HEK293 (cell line): Measurements from ENCODE around the gene YIPF2.

ENCODE experiments used
- CTCF ChIA-PET: fragments of 350-600 bp; formaldehyde crosslinking; extraction: SDS; loops from one replicate; lab custom pipeline; 2021; ENCODE audit warnings: antibody characterized with exemption; lab: Yijun Ruan, JAX
- POLR2A ChIA-PET: fragments of 300-600 bp; formaldehyde crosslinking; extraction: SDS; loops from one replicate; lab custom pipeline; 2020; ENCODE audit warnings: antibody characterized with exemption, inconsistent platforms; lab: Yijun Ruan, JAX
- H3K27ac ChIP-seq: fragments of 200-500 bp; sonication (Bioruptor generic); 2 replicates; pipeline ENCODE4 v1.5.1; 2014; ENCODE audit warnings: low read depth, low read length, control low read depth, inconsistent platforms; ENCODE audit errors: extremely low read depth
- H3K36me3 ChIP-seq, 2 experiments: fragments of 200-500 bp in 1 of 2; sonication (Bioruptor generic) in 1 of 2; 1 replicate in 1 of 2; 2 replicates in 1 of 2; pipeline ENCODE4 v1.5.1; 2014 to 2017; ENCODE audit warnings: inconsistent platforms in 2 of 2, low read length in 2 of 2; ENCODE audit not compliant: control insufficient read depth in 2 of 2, insufficient read depth in 1 of 2
- H3K4me1 ChIP-seq: fragments of 200-500 bp; sonication (Bioruptor generic); 2 replicates; pipeline ENCODE4 v1.5.1; 2014; ENCODE audit warnings: mild to moderate bottlenecking, low read length, inconsistent platforms; ENCODE audit not compliant: control insufficient read depth, insufficient read depth
- H3K4me3 ChIP-seq: 2 replicates; pipeline ENCODE4 v1.5.1; 2011; ENCODE audit warnings: low read depth, mild to moderate bottlenecking, control low read depth, low read length, moderate library complexity
- H3K9me3 ChIP-seq: fragments of 200-500 bp; sonication (Bioruptor generic); 2 replicates; pipeline ENCODE4 v1.5.1; 2014; ENCODE audit warnings: low read depth, low read length, inconsistent platforms; ENCODE audit not compliant: control insufficient read depth, insufficient read depth
- BCL11B ChIP-seq: fragments of 450-650 bp; formaldehyde crosslinking; IDR thresholded peaks from 2 replicates; pipeline ENCODE4 v1.5.1; 2016; ENCODE audit warnings: low read depth, missing biosample characterization, missing genetic modification characterization
- GLI2 ChIP-seq: fragments of 450-650 bp; formaldehyde crosslinking; IDR thresholded peaks from 2 replicates; pipeline ENCODE4; 2017; ENCODE audit warnings: missing biosample characterization, missing genetic modification characterization, low read depth, borderline replicate concordance
- HIC1 ChIP-seq: fragments of 450-650 bp; formaldehyde crosslinking; IDR thresholded peaks from 2 replicates; pipeline ENCODE4 v1.5.1; 2016; ENCODE audit warnings: missing biosample characterization, missing genetic modification characterization
- KLF9 ChIP-seq: fragments of 450-650 bp; formaldehyde crosslinking; IDR thresholded peaks from 2 replicates; pipeline ENCODE4 v1.5.1; 2016; ENCODE audit warnings: missing biosample characterization, missing genetic modification characterization, low read depth
- PBX3 ChIP-seq: sonication (generic); formaldehyde crosslinking; IDR thresholded peaks from 2 replicates; pipeline ENCODE4 v1.8.1; 2022; ENCODE audit warnings: mild to moderate bottlenecking, moderate library complexity, missing genetic modification reagents
- SP2 ChIP-seq: fragments of 450-650 bp; formaldehyde crosslinking; IDR thresholded peaks from 2 replicates; pipeline ENCODE4 v1.5.1; 2016; ENCODE audit warnings: missing biosample characterization, missing genetic modification characterization
- WT1 ChIP-seq: fragments of 450-650 bp; formaldehyde crosslinking; IDR thresholded peaks from 2 replicates; pipeline ENCODE4 v1.5.1; 2016; ENCODE audit warnings: missing biosample characterization, missing genetic modification characterization
- ZBTB17 ChIP-seq: fragments of 450-650 bp; formaldehyde crosslinking; IDR thresholded peaks from 2 replicates; pipeline ENCODE4 v1.5.1; 2016; ENCODE audit warnings: missing biosample characterization, missing genetic modification characterization
- ZBTB20 ChIP-seq: fragments of 450-650 bp; formaldehyde crosslinking; IDR thresholded peaks from 2 replicates; pipeline ENCODE4 v1.5.1; 2016; ENCODE audit warnings: missing biosample characterization, missing genetic modification characterization
- ZBTB6 ChIP-seq: fragments of 450-650 bp; formaldehyde crosslinking; IDR thresholded peaks from 2 replicates; pipeline ENCODE4 v1.5.1; 2017; ENCODE audit warnings: missing biosample characterization, missing genetic modification characterization
- ZEB2 ChIP-seq: fragments of 450-650 bp; formaldehyde crosslinking; IDR thresholded peaks from 2 replicates; pipeline ENCODE4 v1.5.1; 2016; ENCODE audit warnings: missing biosample characterization, missing genetic modification characterization
- ZFHX2 ChIP-seq: fragments of 450-650 bp; formaldehyde crosslinking; conservative IDR thresholded peaks from 2 replicates; pipeline ENCODE4 v1.5.1; 2016; ENCODE audit warnings: missing biosample characterization, missing genetic modification characterization
- ZFP69B ChIP-seq: fragments of 450-650 bp; formaldehyde crosslinking; IDR thresholded peaks from 2 replicates; pipeline ENCODE4 v1.5.1; 2016; ENCODE audit warnings: missing biosample characterization, missing genetic modification characterization
- ZNF138 ChIP-seq: fragments of 450-650 bp; formaldehyde crosslinking; IDR thresholded peaks from 2 replicates; pipeline ENCODE4 v1.5.1; 2016; ENCODE audit warnings: missing biosample characterization, missing genetic modification characterization, borderline replicate concordance
- ZNF140 ChIP-seq: fragments of 450-650 bp; formaldehyde crosslinking; IDR thresholded peaks from 2 replicates; pipeline ENCODE4 v1.5.1; 2016; ENCODE audit warnings: missing biosample characterization, missing genetic modification characterization
- ZNF146 ChIP-seq: fragments of 450-650 bp; formaldehyde crosslinking; IDR thresholded peaks from 2 replicates; pipeline ENCODE4 v1.5.1; 2016; ENCODE audit warnings: missing biosample characterization, missing genetic modification characterization
- ZNF335 ChIP-seq: fragments of 450-650 bp; formaldehyde crosslinking; conservative IDR thresholded peaks from 2 replicates; pipeline ENCODE4 v1.5.1; 2016; ENCODE audit warnings: missing biosample characterization, missing genetic modification characterization
- ZNF391 ChIP-seq: fragments of 450-650 bp; formaldehyde crosslinking; IDR thresholded peaks from 2 replicates; pipeline ENCODE4 v1.5.1; 2016; ENCODE audit warnings: low read depth, missing biosample characterization, missing genetic modification characterization, borderline replicate concordance
- ZNF398 ChIP-seq: fragments of 450-650 bp; formaldehyde crosslinking; IDR thresholded peaks from 2 replicates; pipeline ENCODE4 v1.5.1; 2017; ENCODE audit warnings: missing biosample characterization, missing genetic modification characterization
- ZNF404 ChIP-seq: fragments of 450-650 bp; formaldehyde crosslinking; IDR thresholded peaks from 2 replicates; pipeline ENCODE4 v1.5.1; 2017; ENCODE audit warnings: missing biosample characterization, missing genetic modification characterization
- ZNF621 ChIP-seq: fragments of 450-650 bp; formaldehyde crosslinking; IDR thresholded peaks from 2 replicates; pipeline ENCODE4 v1.5.1; 2017; ENCODE audit warnings: missing biosample characterization, missing genetic modification characterization
- ZNF692 ChIP-seq: fragments of 450-650 bp; formaldehyde crosslinking; IDR thresholded peaks from 2 replicates; pipeline ENCODE4 v1.5.1; 2016; ENCODE audit warnings: missing biosample characterization, missing genetic modification characterization
- ZNF777 ChIP-seq: fragments of 450-650 bp; formaldehyde crosslinking; IDR thresholded peaks from 2 replicates; pipeline ENCODE4 v1.5.1; 2017; ENCODE audit warnings: missing biosample characterization, missing genetic modification characterization, borderline replicate concordance
- ZSCAN4 ChIP-seq: fragments of 450-650 bp; formaldehyde crosslinking; IDR thresholded peaks from 2 replicates; pipeline ENCODE4 v1.5.1; 2017; ENCODE audit warnings: missing biosample characterization, missing genetic modification characterization

YIPF2 gene

GRCh38 chr19:10929402-10929794, 959 bp upstream of the YIPF2 start:
- ChIA-PET POLR2A (interaction anchor here (0.6 to 1.2 kb wide), 3 partner anchors 21 to 94 kb away, joined by 4 to 6 read pairs (median 4); partner anchors contain the start of gene TMED1), CTCF (interaction anchor here (2.7 kb wide), 1 partner anchor 13 kb away, joined by 16 read pairs; no protein-coding TSS in a partner anchor)
- Histone ChIP-seq H3K4me1 (peaks cover 8% of the 10 kb centered on the region), H3K36me3 (peaks cover 14 to 45% of the 10 kb centered on the region in 2 experiments), H3K27ac (peak overlapping the region; percentile 80; the same call in 1 of the 2 replicates), H3K4me3 (peak overlapping the region; percentile 68), H3K9me3 (no peaks in the 10 kb centered on the region)
- TF ChIP-seq ZNF404 (tag by site-specific recombination) (no peak), ZBTB17 (tag by site-specific recombination) (peak; percentile 17; the same call in 1 of the 2 replicates), PBX3 (no peak), ZSCAN4 (tag by site-specific recombination) (no peak), ZNF138 (tag by site-specific recombination) (no peak), ZNF621 (tag by site-specific recombination) (no peak), WT1 (tag by site-specific recombination) (no peak), ZNF140 (tag by site-specific recombination) (no peak), HIC1 (tag by site-specific recombination) (no peak), ZBTB20 (tag by site-specific recombination) (peak; percentile 65; the same call in 1 of the 2 replicates), ZNF146 (no peak), ZNF391 (tag by site-specific recombination) (no peak), ZNF335 (tag by site-specific recombination) (peak; percentile 99)

GRCh38 chr19:10927730-10928562, 493 bp downstream of the YIPF2 start:
- POLR2A ChIA-PET = interaction anchor here (0.6 to 1.3 kb wide), 4 partner anchors 16 to 92 kb away, joined by 3 to 8 read pairs (median 4); partner anchors contain the start of gene TMED1
- Histone ChIP-seq H3K4me1 (peaks cover 8% of the 10 kb centered on the region), H3K4me3 (peak overlapping the region; percentile 68), H3K9me3 (no peaks in the 10 kb centered on the region), H3K27ac (peak overlapping the region; percentile 33; the same call in 1 of the 2 replicates), H3K36me3 (peaks cover 14 to 53% of the 10 kb centered on the region in 2 experiments)
- CTCF ChIA-PET = interaction anchor here (0.5 to 0.9 kb wide), 3 partner anchors 9 to 53 kb away, joined by 3 to 4 read pairs (median 3); no protein-coding TSS in a partner anchor
- no peak for TF ChIP-seq GLI2 (tag by site-specific recombination)
- no peak for TF ChIP-seq SP2
- no peak for TF ChIP-seq ZBTB6 (tag by site-specific recombination)
- TF ChIP-seq ZNF692 = peak; percentile 59; the same call in 1 of the 2 replicates
- TF ChIP-seq ZNF398 (tag by site-specific recombination) = peak; percentile 39; the same call in 1 of the 2 replicates
- TF ChIP-seq BCL11B (tag by site-specific recombination) = no peak
- peak; percentile 90; the same call in 1 of the 2 replicates for TF ChIP-seq ZEB2 (tag by site-specific recombination)
- TF ChIP-seq ZFHX2 (tag by site-specific recombination) = peak; percentile 42
- TF ChIP-seq ZNF777 (tag by site-specific recombination) = peak; percentile 80
- TF ChIP-seq KLF9 (tag by site-specific recombination) = peak; percentile 10; the same call in 1 of the 2 replicates
- 0 out of 2 replicates have a peak, but pooled peaks have one; percentile 59 for TF ChIP-seq ZFP69B
